GM13976 (cell line): ENCODE measurements around the gene CCDC68.

Source experiments
- DNase-seq: peaks from one replicate; pipeline ENCODE4 v3.0.0; 2012; ENCODE audit warnings: low spot score
- CTCF ChIP-seq: IDR thresholded peaks from 2 replicates; pipeline ENCODE4 v1.5.1; 2012; ENCODE audit warnings: borderline replicate concordance, mild to moderate bottlenecking; ENCODE audit not compliant: insufficient read depth; ENCODE audit errors: extremely low read depth, missing control alignments, control extremely low read depth
- in situ Hi-C: fragments of 300-500 bp; cut with MboI; formaldehyde crosslinking; loops from one replicate; pipeline ENCODE4 v1.12.0; 2022; ENCODE audit warnings: low sequenced_read_pairs, mixed read lengths, inconsistent platforms; ENCODE audit not compliant: unreplicated experiment

Gene CCDC68

GRCh38 chr18:54999016-54999415 is 39.8 kb upstream of the CCDC68 start:
- in situ Hi-C loops: no loop called here
- no peak for TF ChIP-seq CTCF
- no peak for DNase-seq

GRCh38 chr18:54995421-54996143 is 36.3 kb upstream of the CCDC68 start:
- in situ Hi-C loops: no loop called here
- no peak for TF ChIP-seq CTCF
- DNase-seq: no peak

GRCh38 chr18:54991981-54992380 is 32.7 kb upstream of the CCDC68 start:
- in situ Hi-C loops: no loop called here
- no peak for DNase-seq
- TF ChIP-seq CTCF: no peak

GRCh38 chr18:54984908-54985307 is 25.6 kb upstream of the CCDC68 start:
- no peak for DNase-seq
- no peak for TF ChIP-seq CTCF

GRCh38 chr18:54983791-54984190 is 24.5 kb upstream of the CCDC68 start:
- in situ Hi-C loops: loop anchor here (10.0 kb wide), 1 partner anchor 299 kb away; no protein-coding TSS in a partner anchor
- no peak for DNase-seq

More at GRCh38 chr18:54984908-54985307, 25.6 kb upstream of the CCDC68 start:
- in situ Hi-C loops: loop anchor here (10.0 kb wide), 1 partner anchor 300 kb away; no protein-coding TSS in a partner anchor

GRCh38 chr18:54983041-54983686 is 23.9 kb upstream of the CCDC68 start:
- TF ChIP-seq CTCF: peak; percentile 49
- in situ Hi-C loops: loop anchor here (10.0 kb wide), 1 partner anchor 298 kb away; no protein-coding TSS in a partner anchor
- DNase-seq: peak; percentile 51

More at GRCh38 chr18:54983791-54984190, 24.5 kb upstream of the CCDC68 start:
- no peak for TF ChIP-seq CTCF
